Common myeloid progenitor, CD34-positive (primary cell): ENCODE results near the gene DAZAP1.

Source experiments
- CTCF ChIA-PET: fragments of 350-600 bp; sonication (Branson Sonifier 250); formaldehyde crosslinking; loops from one replicate; lab custom pipeline; 2021; ENCODE audit warnings: antibody characterized with exemption; lab: Charles Lee
- POLR2A ChIA-PET: fragments of 350-600 bp; sonication (Branson Sonifier 250); formaldehyde crosslinking; loops from one replicate; lab custom pipeline; 2021; ENCODE audit warnings: antibody characterized with exemption; lab: Charles Lee
- DNase-seq, 3 donors: peaks; one replicate each; pipeline versions ENCODE4 v3.0.0 to v3.0.0-alpha.2; 2013
- H3K27ac ChIP-seq, 2 experiments: 1 replicate in 1 of 2; 2 replicates in 1 of 2; pipeline ENCODE4 v1.7.0; 2013; ENCODE audit warnings: inconsistent platforms in 2 of 2, low read length in 2 of 2, mild to moderate bottlenecking in 2 of 2, low read depth in 1 of 2, moderate library complexity in 1 of 2; ENCODE audit not compliant: severe bottlenecking in 2 of 2, insufficient read depth in 1 of 2, poor library complexity in 1 of 2
- H3K27me3 ChIP-seq, 5 experiments: replicated peaks in 2 of 5; 1 replicate in 3 of 5; 2 replicates in 2 of 5; pipeline versions ENCODE4 v1.6.1 to v1.7.0; 2013; ENCODE audit warnings: low read length in 4 of 5, mild to moderate bottlenecking in 2 of 5, moderate library complexity in 2 of 5, inconsistent platforms in 1 of 5; ENCODE audit not compliant: insufficient read depth in 5 of 5, control insufficient read depth in 4 of 5
- H3K36me3 ChIP-seq, 4 experiments: 1 replicate in 2 of 4; 2 replicates in 2 of 4; pipeline versions ENCODE4 v1.6.1 to v1.7.0; 2013; ENCODE audit warnings: low read length in 3 of 4, control low read depth in 1 of 4, mild to moderate bottlenecking in 1 of 4; ENCODE audit not compliant: control insufficient read depth in 4 of 4, insufficient read depth in 4 of 4
- H3K4me1 ChIP-seq, 4 experiments: 1 replicate in 3 of 4; 2 replicates in 1 of 4; pipeline versions ENCODE4 v1.6.1 to v1.7.1; 2013; ENCODE audit warnings: low read length in 3 of 4, mild to moderate bottlenecking in 3 of 4, control low read depth in 1 of 4, inconsistent platforms in 1 of 4, moderate library complexity in 1 of 4; ENCODE audit not compliant: control insufficient read depth in 4 of 4, insufficient read depth in 4 of 4; ENCODE audit errors: control extremely low read depth in 1 of 4
- H3K4me3 ChIP-seq, 7 experiments: 1 replicate in 4 of 7; 2 replicates in 3 of 7; pipeline versions ENCODE4 v1.5.1 to v1.7.0; 2013; ENCODE audit warnings: mild to moderate bottlenecking in 7 of 7, low read length in 6 of 7, moderate library complexity in 6 of 7, inconsistent platforms in 2 of 7, low read depth in 2 of 7, control low read depth in 1 of 7; ENCODE audit not compliant: insufficient read depth in 4 of 7, control insufficient read depth in 1 of 7; ENCODE audit errors: extremely low read depth in 1 of 7
- H3K9me3 ChIP-seq, 5 experiments: 1 replicate in 4 of 5; 2 replicates in 1 of 5; pipeline versions ENCODE4 v1.6.1 to v1.7.1; 2013; ENCODE audit warnings: low read length in 4 of 5, mild to moderate bottlenecking in 2 of 5, inconsistent platforms in 1 of 5, low read depth in 1 of 5, moderate library complexity in 1 of 5; ENCODE audit not compliant: control insufficient read depth in 4 of 5, insufficient read depth in 2 of 5; ENCODE audit errors: control extremely low read depth in 1 of 5
- WGBS: methylation state at CpG from one replicate; pipeline ENCODE4 v1.1.5; 2013; ENCODE audit not compliant: insufficient coverage; 5-methylcytosine and 5-hydroxymethylcytosine counted together

The DAZAP1 gene

DNA sequence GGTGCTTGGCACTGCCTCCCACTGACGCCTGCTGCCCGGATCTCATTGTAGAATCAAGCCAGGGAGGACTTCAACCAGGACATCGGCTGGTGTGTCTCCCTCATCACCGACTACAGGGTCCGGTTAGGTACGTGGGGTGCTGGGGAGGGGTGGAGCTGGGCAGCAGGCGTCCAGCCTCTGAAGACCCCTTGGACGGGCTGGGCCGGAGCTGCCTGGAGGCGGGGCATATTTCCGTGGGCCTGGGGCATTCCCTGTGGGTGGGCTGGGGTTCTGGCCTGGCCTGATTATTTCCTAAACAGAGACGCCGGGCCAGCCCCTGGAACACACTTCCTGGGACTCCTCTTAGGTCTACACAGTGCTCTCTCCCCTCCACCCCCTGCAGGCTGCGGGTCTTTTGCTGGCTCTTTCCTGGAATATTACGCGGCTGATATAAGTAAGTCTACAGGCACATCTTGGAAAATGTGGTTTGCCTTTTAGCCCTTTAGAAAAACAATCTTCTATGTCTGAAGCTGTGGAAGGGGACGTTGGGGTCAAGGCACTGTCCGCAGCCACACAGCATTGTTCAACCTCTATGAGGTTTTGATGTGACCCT, 38.1 kb upstream of the DAZAP1 start:
- peaks cover 3 to 37% (median 33%) of the 10 kb centered on the region in 4 experiments for H3K4me1 ChIP-seq
- POLR2A ChIA-PET = interaction anchor here (0.6 kb wide), 1 partner anchor 120 kb away, joined by 5 read pairs; no protein-coding TSS in a partner anchor
- no peak for DNase-seq
- H3K9me3 ChIP-seq = no peaks in the 10 kb centered on the region
- H3K4me3 ChIP-seq = no peak overlapping the region
- H3K36me3 ChIP-seq = peaks cover 15 to 62% (median 36%) of the 10 kb centered on the region in 4 experiments
- H3K27ac ChIP-seq = no peak overlapping the region
- no peaks in the 10 kb centered on the region for H3K27me3 ChIP-seq
- WGBS = 99% methylated on average over 14 of the region's 18 CpGs
- CTCF ChIA-PET = interaction anchor here (1.3 to 6.5 kb wide), 4 partner anchors 13 to 90 kb away, joined by 4 to 60 read pairs (median 19); no protein-coding TSS in a partner anchor

DNA sequence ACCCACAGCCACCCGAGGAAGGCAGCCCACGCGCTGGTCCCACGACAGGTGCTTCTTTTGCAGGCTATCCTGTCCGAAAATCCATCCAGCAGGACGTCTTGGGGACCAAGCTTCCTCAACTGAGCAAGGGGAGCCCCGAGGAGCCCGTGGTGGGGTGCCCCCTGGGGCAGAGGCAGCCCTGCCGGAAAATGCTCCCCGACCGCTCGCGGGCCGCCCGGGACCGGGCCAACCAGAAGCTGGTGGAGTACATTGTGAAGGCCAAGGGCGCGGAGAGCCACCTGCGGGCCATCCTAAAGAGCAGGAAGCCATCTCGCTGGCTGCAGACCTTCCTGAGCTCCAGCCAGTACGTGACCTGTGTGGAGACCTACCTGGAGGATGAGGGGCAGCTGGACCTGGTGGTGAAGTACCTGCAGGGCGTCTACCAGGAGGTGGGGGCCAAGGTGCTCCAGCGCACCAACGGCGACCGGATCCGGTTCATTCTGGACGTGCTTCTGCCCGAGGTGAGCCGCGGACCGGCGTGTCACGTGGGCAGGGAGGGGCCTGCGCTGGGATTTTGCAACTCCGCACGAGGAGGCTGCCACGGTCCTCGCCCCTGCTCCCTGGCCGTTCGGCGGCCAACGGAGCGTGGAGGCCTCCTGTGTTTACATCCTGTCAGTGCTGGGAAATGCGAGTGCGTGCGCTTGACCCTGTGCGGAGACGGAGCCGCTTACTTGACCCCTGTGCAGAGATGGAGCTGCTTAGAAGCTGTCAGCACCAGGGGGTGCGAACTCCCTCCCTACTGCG, 36.6 kb upstream of the DAZAP1 start:
- Histone ChIP-seq H3K9me3 (no peaks in the 10 kb centered on the region), H3K4me1 (peaks cover 0 to 27% (median 22%) of the 10 kb centered on the region in 4 experiments), H3K27me3 (no peaks in the 10 kb centered on the region), H3K36me3 (peaks cover 17 to 56% (median 34%) of the 10 kb centered on the region in 4 experiments), H3K27ac (no peak overlapping the region), H3K4me3 (no peak overlapping the region)
- no peak for DNase-seq
- WGBS = 98% methylated on average over 50 of the region's 52 CpGs
- CTCF ChIA-PET = interaction anchor here (0.6 to 6.5 kb wide), 9 partner anchors 11 to 127 kb away, joined by 3 to 60 read pairs (median 5); no protein-coding TSS in a partner anchor
- POLR2A ChIA-PET = no interaction called here

DNA sequence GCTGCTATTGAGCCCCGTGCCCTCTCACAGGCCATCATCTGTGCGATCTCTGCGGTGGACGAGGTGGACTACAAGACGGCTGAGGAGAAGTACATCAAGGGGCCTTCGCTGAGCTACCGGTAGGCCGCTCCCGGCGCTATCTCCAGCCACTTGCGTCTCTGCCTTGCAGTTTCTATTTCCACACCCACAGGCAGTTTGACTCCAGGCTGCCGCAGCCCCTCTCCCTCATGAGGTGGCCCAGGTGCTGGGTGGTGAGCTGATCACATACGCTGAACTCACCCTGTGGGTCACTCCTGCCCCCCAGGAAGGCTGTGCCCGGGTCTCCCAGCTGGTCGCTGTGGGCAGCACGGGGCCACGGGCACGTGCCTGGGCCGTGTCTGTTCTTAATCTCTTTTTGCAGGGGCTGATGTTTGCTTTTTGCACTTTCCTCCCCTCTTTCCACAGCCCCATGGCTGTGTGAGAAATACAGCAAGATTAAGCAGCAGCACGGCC, 34.3 kb upstream of the DAZAP1 start:
- POLR2A ChIA-PET = interaction anchor here (0.7 kb wide), 1 partner anchor 30 kb away, joined by 5 read pairs; no protein-coding TSS in a partner anchor
- Histone ChIP-seq H3K27me3 (no peaks in the 10 kb centered on the region), H3K27ac (no peak overlapping the region), H3K4me1 (peaks cover 0 to 4% (median 1%) of the 10 kb centered on the region in 4 experiments), H3K9me3 (no peaks in the 10 kb centered on the region), H3K36me3 (peaks cover 17 to 64% (median 41%) of the 10 kb centered on the region in 4 experiments), H3K4me3 (no peak overlapping the region)
- CTCF ChIA-PET = interaction anchor here (0.6 to 6.5 kb wide), 12 partner anchors 9 to 129 kb away, joined by 3 to 60 read pairs (median 3); no protein-coding TSS in a partner anchor
- DNase-seq = no peak
- 97% methylated on average over 18 of the region's 20 CpGs for WGBS

DNA sequence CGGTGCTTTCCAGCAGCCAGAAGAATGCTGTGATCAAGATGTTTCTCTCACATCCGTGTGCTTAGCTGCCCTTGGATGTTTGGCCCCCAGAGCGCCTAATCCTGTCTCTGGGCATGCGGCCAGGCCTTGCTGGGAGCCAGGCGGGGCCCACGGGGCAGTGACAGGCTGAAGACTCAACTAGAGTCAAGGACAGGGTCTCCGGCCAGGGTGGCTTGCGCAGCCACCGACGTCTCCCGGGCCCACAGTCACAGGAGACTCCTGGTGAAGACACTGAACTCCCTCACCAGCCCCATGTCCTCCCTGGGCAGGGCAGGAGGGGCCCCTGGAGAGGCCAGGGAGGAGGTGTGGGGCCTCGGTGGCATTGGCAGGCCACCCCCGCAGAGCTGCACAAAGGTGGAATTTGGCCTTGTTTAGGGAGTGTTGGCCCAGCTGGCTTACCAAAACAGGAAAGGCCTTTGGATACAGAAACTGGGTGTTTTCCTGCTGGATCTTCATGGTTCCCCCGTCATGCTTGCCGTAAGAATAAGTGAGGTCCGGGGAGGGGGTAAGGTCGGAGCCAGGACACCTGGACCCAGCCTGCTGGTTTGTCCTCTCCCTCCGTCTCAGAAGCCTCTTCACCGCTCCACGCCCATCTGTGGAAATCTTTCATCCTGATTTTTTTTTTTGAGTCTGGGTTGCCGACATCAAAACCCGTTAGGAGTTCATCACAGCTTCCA, 33.7 kb upstream of the DAZAP1 start:
- ChIA-PET POLR2A (no interaction called here), CTCF (interaction anchor here (0.7 to 6.5 kb wide), 6 partner anchors 8 to 130 kb away, joined by 3 to 60 read pairs (median 25); no protein-coding TSS in a partner anchor)
- no peak overlapping the region for H3K4me3 ChIP-seq
- no peaks in the 10 kb centered on the region for H3K9me3 ChIP-seq
- no peak overlapping the region for H3K27ac ChIP-seq
- H3K4me1 ChIP-seq = no peaks in the 10 kb centered on the region
- H3K36me3 ChIP-seq = peaks cover 17 to 68% (median 41%) of the 10 kb centered on the region in 4 experiments
- DNase-seq = no peak
- no peaks in the 10 kb centered on the region for H3K27me3 ChIP-seq
- WGBS = 96% methylated on average over 17 of the region's 22 CpGs

DNA sequence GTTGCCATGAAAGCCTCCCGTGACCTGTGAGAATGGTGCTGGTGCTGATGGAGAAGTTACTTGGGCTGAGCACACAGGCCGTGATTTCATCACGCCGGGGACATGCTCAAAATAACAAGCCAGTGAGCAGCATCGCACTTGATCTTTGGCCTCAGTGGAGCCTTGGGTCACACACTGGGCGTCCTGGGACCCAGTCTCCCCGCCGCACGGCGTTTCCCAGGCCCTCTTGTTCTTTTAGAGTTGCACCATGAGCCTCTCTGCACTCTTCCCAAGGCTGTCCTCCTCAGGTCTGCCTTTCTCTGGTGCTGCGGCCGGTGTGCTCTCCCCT, 33.2 kb upstream of the DAZAP1 start:
- DNase-seq = no peak
- no peaks in the 10 kb centered on the region for H3K27me3 ChIP-seq
- 92% methylated on average over 8 of the region's 12 CpGs for WGBS
- H3K4me1 ChIP-seq = no peaks in the 10 kb centered on the region
- H3K27ac ChIP-seq = no peak overlapping the region
- H3K9me3 ChIP-seq = no peaks in the 10 kb centered on the region
- ChIA-PET CTCF (interaction anchor here (0.7 to 6.5 kb wide), 3 partner anchors 58 to 130 kb away, joined by 3 to 60 read pairs (median 30); no protein-coding TSS in a partner anchor), POLR2A (no interaction called here)
- H3K4me3 ChIP-seq = no peak overlapping the region
- peaks cover 17 to 65% (median 40%) of the 10 kb centered on the region in 4 experiments for H3K36me3 ChIP-seq

DNA sequence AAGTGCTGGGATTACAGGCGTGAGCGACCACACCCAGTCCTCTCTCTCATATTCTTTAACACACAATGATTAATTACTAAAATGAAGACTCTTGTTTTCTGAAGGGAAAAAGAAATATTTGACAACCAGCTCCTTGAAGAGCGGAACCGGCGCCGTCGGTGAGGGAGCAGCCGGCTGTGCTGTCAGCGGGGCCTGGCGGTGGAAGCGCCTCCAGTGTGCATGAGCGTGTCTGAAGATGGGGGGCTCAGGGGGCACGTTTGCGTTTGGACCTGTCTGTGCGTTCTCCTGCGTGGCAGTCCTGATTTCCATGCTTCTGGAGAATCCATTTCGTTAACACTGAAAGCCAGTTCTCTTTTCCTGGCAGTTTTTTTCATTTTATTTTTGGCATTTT, 31.0 kb upstream of the DAZAP1 start:
- CTCF ChIA-PET = interaction anchor here (1.8 kb wide), 1 partner anchor 97 kb away, joined by 3 read pairs; no protein-coding TSS in a partner anchor

More for the DNA sequence above, 31.0 kb upstream of the DAZAP1 start:
- DNase-seq = no peak
- POLR2A ChIA-PET = no interaction called here
- no peaks in the 10 kb centered on the region for H3K9me3 ChIP-seq
- no peak overlapping the region for H3K4me3 ChIP-seq
- H3K27me3 ChIP-seq = no peaks in the 10 kb centered on the region
- no peak overlapping the region for H3K27ac ChIP-seq
- 97% methylated on average over 15 of the region's 17 CpGs for WGBS
- peaks cover 10 to 44% (median 25%) of the 10 kb centered on the region in 4 experiments for H3K36me3 ChIP-seq
- H3K4me1 ChIP-seq = no peaks in the 10 kb centered on the region
